GM19328 (cell line): ENCODE results near the gene MEN1.

Experiments
- ATAC-seq: cut with Tn5 transposase; IDR thresholded peaks from one replicate; pipeline ENCODE4 v1.9.1; 2021; ENCODE audit warnings: mild to moderate bottlenecking, moderate library complexity; ENCODE audit not compliant: unreplicated experiment

Gene MEN1

DNA sequence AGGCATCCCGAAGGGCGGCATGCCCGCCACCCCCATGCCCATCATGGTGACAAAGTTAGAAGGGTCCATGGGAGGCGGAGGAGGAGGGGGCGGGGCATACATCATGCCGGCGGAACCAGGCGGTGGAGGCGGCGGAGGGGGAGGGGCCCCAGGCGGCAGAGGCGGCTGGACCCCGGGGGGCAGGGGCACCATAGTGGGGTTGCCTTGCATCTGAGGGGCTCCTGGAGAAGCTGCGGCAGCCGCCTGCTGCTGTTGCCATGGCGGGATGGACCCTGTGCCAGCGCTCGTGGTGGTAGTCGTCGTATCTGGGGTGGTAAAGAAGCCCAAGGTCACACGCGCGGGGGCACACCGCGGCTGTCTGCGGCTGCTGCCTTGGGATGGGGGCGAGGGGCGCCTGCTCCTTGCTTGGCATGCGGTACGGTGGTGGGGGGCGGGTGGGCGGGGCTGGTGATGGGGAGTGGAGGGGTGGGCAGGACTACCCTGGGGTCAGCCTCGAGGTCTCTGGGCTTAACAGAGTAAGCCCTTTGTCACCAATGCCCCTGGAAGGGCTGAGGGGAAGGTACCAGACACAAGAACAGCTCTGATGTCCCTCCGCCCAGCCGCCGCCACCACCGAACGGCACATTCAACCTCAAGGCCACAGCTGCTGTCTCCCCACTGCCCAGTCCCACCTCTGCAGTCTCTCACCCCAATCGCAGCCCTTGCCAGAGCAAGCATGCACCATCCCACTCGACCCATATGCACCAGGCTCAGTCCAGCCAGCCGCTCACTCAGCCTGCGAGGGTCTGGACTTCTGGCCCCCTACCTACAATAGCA lies 44.3 kb downstream of the MEN1 start:
- ATAC-seq: no peak

DNA sequence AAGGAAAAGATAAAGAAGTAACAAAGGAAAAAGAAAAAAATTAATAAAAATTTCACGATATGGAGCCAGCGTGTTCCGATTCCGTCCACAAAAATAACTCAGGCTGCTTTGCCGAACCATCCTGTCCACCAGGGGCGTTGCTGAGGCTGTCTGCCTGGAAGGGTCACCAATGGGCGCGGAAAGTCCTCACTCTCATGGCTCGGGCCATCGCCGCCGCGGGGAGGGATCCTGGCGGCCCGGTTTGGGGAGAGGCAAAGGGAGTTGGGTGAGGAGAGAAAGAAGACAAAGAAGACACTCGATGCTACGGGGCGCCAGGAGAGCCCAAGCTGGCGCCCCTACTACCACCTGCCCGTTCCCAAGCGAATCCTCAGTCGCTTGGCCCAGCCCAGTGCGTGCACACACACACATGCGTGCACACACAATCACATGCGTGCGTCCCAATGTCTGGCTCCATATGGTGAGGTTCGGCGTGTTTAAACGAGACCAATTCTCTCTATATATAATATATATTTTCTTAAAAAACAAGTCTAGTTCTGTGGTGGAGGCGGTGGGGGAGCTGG lies 45.0 kb downstream of the MEN1 start:
- ATAC-seq: no peak

DNA sequence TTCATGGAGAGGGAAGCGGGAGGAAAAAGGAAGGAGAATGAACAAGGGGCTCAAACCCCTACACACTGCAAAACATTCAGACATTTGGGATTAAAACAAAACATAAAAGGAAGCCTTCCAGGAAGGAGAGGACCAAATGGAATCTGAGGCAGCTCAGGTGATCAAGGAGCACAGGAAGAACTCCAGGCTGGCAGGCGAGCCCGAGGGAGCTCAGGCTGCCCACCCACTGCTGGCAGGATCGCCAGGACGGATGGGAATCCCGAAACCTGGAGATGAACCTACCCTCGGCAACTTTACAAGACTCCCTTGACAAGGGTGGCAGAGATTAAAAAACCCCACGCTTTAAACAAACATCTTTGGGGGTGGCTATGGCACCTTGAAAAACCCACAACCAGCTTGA lies 45.6 kb downstream of the MEN1 start:
- ATAC-seq: no peak

DNA sequence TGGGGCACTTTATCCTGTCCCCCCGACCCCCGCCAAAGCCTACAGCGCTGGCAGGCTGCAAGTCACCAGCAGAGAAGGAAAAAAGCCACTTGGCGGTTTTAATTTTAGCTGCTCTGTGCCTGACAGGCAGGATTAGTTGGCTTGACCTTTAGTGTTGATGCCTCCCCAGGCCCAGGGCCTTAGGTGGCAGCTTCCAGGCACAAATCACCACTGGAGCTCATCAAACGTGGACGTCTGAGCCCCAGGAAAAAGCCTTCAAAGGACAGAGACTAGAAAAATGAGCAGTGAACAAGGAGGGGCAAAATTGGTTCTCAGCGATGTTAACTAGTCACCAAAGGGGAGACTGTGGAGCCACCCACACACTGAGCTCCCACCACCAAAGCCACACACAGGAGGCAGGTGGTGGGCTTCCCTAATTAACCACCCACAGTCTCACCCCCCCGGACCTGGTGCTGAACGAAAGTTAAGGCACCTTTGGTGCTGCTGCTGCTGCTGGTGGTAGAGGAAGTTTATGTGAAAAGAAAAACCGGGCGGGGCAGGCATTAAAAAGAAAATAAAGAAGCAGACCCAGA lies 46.2 kb downstream of the MEN1 start:
- ATAC-seq: no peak

DNA sequence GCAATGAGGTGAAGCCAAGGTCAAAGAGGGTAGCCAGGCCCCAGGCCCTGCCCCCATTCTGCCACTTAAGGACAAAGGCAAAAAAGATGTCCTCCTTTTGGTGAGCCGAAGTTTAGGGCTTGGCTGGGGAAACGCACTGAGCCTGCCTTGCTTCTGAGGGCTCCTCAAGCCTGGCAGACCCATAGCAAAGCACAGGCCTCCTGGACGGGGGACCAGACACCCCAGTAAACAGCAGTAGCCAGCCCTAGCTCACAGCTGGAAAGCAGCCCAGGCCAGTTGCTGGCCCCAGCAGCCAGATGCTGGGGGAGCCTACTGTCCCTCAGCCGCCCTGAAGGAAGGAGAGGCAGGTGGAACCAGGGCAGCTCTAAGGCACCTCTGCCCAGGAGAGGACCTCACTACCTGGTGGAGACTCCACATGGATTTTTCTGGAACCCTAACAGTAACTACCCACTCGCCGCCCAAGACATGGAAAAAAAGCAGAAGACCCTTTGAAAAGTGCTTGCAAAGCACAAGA lies 46.8 kb downstream of the MEN1 start:
- no peak for ATAC-seq

DNA sequence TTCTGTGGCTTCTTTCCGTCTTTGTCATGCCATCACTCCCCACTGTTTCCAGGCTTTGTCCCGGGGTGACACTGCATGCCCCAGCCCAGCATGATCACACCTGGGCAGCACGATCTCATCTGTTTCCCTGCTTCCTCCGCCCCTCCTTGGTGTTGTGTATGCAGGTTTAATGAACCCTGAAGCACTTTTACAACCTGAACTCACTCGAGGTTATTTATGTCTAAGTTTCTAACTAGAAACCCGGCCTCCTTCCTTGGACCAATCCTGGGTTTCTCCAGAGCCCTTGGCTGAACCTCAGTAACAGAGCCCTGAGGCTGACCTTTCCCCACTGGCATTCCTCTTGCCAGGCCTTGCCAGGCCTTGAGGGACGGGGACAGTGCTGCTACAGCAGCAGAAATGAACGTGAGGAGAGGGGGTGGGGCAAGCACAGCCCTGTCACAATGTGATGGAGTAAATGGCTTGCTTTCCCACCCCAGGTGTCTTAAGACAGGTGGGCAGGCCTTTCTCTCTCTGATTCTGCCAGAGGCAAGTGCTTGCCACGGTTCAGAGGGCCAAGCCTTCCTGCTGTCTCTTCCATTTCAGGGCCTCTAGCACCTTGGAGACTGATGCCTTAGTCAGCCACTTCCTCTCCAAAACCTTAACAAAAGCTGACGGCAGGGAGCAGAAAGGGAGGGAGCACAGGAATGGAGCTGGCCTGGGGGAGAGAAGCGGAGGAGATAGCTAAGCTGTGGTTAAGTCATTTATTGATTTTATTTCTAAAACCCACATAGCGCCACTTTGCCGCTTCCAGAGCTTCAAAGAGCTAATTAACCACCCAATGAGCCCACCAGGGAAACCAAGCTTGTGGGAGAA lies 47.5 kb downstream of the MEN1 start:
- ATAC-seq: no peak

DNA sequence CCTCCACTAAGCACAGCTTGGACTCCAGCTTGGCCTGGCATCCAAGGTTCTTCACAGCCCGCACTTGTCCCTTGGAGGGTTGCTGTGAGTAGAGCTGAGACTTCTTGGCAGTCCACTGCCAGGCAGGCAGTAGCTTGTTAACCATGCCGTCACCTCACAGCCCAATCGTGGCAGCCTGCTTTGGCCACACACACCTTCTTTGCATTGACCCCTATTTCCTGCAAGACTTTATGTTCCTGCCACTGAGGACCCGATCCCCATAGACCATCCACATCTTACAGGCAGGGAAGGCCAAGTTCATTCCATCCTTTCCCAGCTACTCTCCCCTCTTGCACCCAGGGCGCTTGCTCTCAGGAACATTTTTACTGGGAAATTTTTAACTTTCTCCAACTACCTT lies 48.1 kb downstream of the MEN1 start:
- no peak for ATAC-seq

DNA sequence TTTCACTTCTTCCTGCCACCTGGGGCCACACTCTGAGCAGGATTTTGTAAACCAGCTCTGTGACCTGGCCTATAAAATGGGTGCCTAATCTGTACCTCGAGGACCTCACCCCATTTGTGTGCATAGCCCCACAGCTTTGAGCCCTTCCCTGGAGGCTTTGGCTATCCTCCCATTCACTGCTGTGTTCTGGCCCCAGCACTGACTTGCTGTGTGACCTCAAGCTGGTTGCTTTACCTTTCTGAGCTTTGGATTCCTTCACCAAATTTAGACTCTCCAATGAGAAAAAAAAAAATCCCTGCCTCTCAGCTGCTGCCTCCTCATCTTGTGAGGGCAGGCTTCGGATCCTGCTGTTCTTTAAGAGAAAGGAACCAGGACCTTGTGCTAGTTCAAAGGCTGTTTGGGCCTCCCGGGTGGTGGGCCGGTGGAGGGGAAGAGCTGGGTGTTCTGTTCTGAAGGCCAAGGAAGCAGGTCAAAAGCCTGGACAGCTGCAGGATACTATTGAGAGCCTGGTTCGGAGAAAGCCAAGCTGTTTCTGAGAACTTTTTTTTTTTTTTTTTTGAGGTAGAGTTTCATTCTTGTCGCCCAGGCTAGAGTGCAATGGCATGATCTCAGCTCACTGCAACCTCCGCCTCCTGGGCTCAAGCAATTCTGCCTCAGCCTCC lies 49.5 kb downstream of the MEN1 start:
- ATAC-seq: no peak

DNA sequence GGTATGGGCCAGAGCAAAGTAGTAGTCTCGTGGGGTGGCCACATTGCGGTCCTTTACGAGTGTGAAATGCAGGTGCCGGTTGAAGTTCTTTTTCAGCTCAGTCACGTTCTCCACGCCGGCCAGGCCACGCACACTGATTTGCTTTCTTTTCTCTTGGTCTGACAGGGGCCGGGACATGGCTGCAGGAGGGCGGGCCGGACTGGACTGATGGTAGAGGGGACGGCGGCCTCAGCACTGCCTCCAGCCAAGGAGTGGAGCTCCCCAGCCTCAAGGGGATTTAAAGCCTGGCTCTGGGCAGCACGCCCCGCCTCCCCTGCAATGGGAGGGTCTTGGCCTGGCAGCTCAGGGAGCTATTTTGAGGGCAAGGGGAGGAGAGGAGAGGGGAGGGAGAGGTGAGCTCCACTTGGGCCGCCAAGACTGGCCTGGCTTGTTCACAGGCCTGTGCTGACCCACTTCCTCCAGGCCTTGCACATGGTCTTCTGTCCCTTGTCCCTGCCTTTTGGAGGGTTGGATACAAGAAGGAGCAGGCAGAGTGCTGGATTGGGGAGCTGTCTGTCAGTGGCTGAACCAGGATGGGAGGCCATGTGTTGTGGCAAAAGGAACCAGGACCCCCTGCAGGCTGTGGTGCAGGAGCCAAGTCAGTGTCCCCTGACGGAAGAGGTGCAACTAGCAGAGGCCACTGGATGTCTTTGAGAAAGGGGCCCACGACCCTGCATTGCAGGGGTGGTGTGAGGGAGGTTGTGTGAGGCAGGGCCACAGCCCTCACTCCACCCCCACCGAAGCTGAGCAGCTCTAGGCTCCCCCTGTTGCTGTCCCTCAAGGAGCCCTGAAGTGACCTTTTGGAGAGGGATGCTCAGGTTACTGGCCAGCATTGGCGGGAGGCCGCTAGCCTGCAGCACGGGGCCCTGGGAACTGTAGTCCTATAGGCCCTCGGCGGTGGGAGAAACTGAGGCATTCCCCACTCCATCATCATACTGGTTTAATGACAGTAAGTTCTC lies 50.3 kb downstream of the MEN1 start, which contains the start of gene PYGM:
TSS of gene PYGM (minus strand) at position 253 of the 998 bp plus-strand sequence. CDS start at position 177, 76 bp downstream.
- ATAC-seq: no peak

DNA sequence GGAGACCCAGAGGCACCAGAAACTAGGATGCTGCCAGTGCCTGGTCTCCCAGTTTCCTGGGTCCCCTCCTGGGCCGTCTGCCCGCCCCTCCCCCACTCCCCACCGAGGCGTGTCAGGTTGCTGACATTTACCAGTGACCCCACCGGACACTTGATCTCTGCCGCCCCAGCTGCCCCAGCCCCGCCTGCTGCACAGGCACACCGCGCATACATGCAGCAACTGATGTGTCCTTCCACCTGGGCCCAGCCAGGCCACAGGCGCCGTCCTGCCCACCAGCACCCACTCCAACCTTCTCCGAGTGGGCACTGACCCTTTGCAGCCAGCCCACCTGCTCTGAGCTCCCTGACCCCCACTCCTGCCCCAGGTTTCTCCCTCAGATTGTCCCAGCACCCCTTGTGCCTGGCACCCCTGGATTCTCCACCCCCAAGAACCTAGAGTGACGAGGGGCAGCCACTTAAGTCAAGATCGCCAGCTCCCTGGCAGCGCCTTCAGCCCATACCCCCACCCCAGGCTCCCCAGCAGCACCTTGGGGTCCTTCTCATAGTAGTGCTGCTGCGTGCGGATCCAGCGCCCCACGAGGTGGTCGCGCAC lies 51.1 kb downstream of the MEN1 start:
- no peak for ATAC-seq

DNA sequence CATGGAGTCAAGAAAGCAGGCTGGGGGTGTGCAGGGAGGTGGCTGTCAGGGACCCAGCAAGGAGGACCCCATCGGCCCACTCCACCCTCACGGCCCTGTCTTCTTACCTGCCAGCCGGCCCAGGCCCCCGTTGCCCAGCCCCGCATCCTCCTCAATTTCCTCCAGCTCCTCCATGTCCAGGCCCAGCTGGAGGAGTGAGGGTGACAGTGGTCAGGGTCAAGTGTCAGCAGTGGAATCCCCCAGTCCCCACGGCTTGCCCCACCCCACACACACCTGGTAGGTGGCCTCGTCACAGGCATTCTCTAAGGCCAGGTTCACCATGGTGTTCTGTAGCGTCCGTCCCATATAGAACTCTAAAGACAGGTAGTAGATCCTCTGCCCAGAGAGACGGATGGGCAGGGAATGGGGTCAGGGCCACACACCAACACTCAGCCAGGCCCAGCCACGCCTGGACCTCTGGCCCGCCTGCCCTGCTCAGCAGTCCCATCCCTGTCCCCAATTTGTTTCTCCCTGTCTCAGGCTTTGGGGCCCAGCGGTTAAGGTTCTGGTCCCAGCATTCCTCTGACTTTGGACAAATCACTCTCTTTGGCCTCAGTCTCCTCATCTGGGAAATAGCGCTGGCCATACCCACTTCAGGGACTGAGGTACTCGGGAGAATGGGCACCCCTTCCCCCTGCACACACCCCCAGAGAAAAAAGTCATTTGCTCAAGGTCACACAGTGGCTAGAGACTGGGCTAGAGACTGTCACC lies 51.8 kb downstream of the MEN1 start:
- ATAC-seq: no peak

DNA sequence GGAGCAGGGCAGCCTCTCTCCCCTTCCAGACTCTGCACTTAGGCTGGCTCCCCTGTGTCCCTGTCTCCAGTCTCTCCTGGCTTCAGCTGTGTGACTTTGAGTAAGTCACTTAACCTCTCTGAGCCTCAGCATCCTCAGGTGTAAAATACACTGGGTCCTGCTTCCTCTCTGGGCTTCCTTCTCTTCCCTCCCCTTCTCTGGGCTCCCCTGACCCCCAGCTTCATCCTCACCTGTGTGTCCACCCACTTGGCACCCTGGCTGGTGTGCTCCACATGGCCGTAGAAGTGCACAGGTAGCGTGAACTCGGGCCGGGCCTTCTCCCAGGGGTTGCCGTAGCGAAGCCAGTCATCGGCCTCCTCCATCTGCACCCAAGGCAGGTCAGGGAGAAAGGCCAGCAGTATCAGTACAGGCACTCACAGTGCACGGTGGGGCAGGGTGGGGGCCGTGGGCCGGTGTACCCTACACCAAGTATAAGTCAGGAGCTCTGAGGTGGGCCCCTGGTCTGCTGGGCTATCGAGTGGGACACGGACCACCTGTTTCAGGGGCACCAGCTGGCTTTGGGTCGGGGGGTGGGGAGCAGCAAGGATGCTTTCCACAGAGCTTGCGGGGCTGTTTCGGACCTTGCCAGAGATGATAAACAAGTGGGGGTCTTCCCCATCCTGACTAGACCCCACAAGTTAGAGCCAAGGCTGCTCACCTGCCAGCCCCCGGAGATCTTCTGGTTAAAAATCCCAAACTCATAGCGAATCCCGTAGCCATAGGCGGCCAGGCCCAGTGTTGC lies 52.6 kb downstream of the MEN1 start:
- no peak for ATAC-seq

DNA sequence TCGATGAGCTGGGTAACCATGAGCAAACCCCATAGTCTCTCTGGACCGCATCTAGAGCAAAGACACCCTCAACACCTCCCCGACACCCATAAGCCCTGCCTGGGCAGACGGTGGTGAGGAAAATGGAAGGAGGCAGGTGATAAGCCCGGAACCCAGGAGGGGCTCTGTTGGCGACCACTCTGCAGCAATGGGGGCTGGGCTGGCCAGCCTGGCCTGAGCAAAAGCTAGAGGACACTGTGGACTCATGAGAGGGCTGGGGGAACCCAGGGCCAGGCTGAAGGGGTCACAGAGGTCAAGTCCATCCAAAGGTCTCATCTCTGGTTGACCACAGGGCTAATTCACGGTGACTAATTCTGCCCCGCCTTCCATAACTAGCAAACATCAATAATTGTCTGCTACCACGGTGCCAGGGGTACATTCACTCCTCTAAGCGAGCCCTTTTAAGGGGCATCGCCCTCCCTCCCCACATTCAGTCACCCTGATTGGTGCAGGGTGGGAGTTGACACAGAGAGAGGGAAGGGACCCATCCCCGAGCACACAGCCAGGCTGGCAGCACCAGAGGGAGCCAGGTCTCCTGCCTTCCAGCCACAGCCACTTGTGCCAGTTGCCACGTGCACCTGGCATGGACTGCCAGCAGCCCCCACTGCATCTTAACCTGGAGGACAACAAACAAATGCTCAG lies 54.5 kb downstream of the MEN1 start:
- no peak for ATAC-seq

DNA sequence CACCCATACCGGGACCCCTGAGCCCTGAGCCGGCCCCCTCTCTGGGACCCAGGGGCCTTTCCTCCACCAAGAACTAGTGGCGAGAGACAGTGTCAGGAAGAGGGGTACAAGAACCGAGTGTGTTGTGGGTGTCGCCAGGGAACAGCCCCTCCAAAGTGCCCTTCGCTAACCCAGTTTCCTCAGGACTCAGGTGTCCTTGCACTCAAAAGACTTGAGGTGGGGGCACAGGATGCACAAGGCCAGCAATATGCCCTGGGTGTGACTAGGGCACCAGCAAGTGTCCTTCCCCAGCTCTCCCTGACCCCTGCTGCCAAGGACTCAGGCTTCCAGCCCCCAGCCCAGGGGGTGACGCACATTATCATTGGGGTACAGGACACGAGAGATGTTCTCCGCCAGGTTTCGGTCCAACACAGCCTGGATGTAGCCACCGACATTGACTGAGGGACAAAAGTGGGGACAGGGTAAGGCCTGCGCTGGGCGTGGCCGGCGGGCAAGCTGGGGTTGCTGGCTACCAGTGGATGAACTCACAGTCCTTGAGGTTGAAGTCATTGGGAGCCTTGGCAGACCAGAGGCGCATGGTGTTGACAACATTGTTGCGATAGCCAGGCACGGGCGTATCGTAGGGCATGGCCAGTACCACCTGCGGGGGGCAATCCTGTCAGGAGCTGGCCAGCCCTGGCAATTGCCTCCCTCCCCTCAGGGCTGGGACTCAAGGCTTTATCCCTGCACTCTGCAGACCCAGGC lies 55.3 kb downstream of the MEN1 start:
- ATAC-seq: no peak

DNA sequence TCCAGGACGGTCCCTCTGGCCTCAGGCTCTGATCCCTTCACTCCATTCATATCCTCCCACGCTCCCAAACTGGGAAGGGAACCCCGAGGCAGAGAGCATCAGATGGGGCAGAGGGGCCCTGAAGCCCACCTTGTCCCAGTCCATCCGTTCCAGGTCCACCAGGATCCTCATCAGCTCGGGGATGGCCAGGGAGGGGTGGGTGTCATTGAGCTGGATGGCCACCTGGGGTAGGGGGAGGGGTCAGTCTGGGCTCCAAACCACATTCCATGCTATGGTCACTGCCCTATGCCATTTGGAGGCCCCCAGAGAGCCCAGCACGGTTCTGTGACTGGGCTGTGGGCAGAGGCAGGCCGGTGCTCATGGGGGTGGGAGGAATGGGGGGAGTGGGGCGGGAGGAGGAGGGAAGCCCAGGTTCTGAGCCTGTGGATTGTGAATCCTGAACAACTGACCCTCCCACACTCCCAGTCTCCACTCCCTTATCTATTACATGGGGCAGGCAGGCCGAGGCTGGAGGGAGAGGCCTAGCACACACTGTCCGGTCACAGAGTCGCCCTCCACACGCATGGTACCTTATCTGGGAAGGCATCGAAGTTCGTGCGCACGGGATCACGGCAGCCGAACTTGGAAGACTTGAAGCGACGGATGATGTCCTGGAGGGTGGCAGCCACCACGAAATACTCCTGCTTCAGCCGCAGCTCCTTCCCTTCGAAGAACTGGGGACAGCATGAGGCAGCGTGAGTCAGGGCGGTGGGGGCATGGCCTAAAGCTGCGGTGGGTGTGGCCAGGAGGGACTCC lies 56.0 kb downstream of the MEN1 start:
- no peak for ATAC-seq
